HCT116 (cell line): ENCODE results near the gene CSN3.

Experiments
- CEBPB ChIP-seq: IDR thresholded peaks from 2 replicates; pipeline ENCODE4 v1.6.1; 2012; ENCODE audit warnings: low read depth
- EGR1 ChIP-seq: IDR thresholded peaks from 2 replicates; pipeline ENCODE4 v1.6.1; 2012; ENCODE audit warnings: low read depth
- ELF1 ChIP-seq: IDR thresholded peaks from 2 replicates; pipeline ENCODE4 v1.6.1; 2012; ENCODE audit warnings: low read depth, borderline replicate concordance
- EZH2 ChIP-seq: fragments of 200-600 bp; sonication (generic); IDR thresholded peaks from 2 replicates; pipeline ENCODE4 v1.6.1; 2017; ENCODE audit warnings: antibody characterized with exemption, mixed run types
- EZH2phosphoT487 ChIP-seq: fragments of 200-600 bp; IDR thresholded peaks from 2 replicates; pipeline ENCODE4 v1.6.1; 2018; ENCODE audit warnings: antibody characterized with exemption, borderline replicate concordance
- JUND ChIP-seq: IDR thresholded peaks from 2 replicates; pipeline ENCODE4 v1.6.1; 2012
- POLR2AphosphoS5 ChIP-seq: IDR thresholded peaks from 2 replicates; pipeline ENCODE4 v1.6.1; 2011; ENCODE audit warnings: mild to moderate bottlenecking, low read depth, low read length, moderate library complexity
- SRF ChIP-seq: IDR thresholded peaks from 2 replicates; pipeline ENCODE4 v1.6.1; 2012; ENCODE audit warnings: low read depth
- YY1 ChIP-seq: IDR thresholded peaks from 2 replicates; pipeline ENCODE4 v1.6.1; 2011; ENCODE audit warnings: low read length, low read depth, moderate library complexity, mild to moderate bottlenecking; ENCODE audit not compliant: insufficient replicate concordance; ENCODE audit errors: extremely low read depth
- ZFX ChIP-seq: fragments of 450-650 bp; IDR thresholded peaks from 2 replicates; pipeline ENCODE4 v1.6.1; 2017
- TF ChIP-seq, protein P1 (sequence below), 3 experiments: fragments of 200-600 bp in 1 of 3; sonication (generic) in 1 of 3; IDR thresholded peaks in 2 of 3; conservative IDR thresholded peaks in 1 of 3; 2 replicates each; pipeline ENCODE4 v1.5.1; 2012 to 2017; ENCODE audit warnings: low read depth in 2 of 3, low read length in 2 of 3, antibody characterized with exemption in 1 of 3, borderline replicate concordance in 1 of 3, control low read depth in 1 of 3, mild to moderate bottlenecking in 1 of 3, mixed read lengths in 1 of 3, mixed run types in 1 of 3, moderate library complexity in 1 of 3; ENCODE audit not compliant: insufficient read depth in 1 of 3

DNA sequence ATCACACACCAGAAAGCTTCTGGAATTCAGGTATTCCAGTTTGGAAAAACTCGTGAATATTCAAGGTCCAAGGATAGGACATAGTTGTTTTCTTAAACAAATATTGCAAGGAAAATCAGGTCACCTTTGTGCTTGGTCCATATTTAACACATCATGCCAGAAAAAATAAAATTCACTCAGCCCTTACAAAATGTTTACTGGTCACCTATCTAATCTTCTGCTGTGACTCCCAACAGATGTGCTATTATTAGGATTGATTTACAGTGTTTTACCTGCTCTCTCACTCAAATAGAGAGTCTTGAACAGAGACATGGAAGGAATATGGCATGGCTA, 9.5 kb downstream of the CSN3 start:
- TF ChIP-seq CEBPB (no peak), EZH2 (no peak), EZH2phosphoT487 (no peak), ZFX (no peak), JUND (no peak), SRF (no peak), YY1 (no peak), POLR2AphosphoS5 (no peak), ELF1 (no peak), EGR1 (no peak)
- TF ChIP-seq, protein P1, sequence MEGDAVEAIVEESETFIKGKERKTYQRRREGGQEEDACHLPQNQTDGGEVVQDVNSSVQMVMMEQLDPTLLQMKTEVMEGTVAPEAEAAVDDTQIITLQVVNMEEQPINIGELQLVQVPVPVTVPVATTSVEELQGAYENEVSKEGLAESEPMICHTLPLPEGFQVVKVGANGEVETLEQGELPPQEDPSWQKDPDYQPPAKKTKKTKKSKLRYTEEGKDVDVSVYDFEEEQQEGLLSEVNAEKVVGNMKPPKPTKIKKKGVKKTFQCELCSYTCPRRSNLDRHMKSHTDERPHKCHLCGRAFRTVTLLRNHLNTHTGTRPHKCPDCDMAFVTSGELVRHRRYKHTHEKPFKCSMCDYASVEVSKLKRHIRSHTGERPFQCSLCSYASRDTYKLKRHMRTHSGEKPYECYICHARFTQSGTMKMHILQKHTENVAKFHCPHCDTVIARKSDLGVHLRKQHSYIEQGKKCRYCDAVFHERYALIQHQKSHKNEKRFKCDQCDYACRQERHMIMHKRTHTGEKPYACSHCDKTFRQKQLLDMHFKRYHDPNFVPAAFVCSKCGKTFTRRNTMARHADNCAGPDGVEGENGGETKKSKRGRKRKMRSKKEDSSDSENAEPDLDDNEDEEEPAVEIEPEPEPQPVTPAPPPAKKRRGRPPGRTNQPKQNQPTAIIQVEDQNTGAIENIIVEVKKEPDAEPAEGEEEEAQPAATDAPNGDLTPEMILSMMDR (IDR thresholded peaks at IDR 0.05 in 2 of 3, conservative IDR thresholded peaks at IDR 0.05 in 1 of 3; ENCODE audit: borderline replicate concordance in 1 of 3, insufficient read depth in 1 of 3, low read depth in 2 of 3, low read length in 2 of 3), result no peak
